ENCODE measurements around the gene MYOCOS. TPM values are rescaled to one million over a fixed set of nuclear protein-coding genes. Genes with fewer than 3 reads are reported as not detected.

Gene MYOCOS
- total RNA-seq, 1 donor from 2014 or later, result 0.35 TPM

DNA sequence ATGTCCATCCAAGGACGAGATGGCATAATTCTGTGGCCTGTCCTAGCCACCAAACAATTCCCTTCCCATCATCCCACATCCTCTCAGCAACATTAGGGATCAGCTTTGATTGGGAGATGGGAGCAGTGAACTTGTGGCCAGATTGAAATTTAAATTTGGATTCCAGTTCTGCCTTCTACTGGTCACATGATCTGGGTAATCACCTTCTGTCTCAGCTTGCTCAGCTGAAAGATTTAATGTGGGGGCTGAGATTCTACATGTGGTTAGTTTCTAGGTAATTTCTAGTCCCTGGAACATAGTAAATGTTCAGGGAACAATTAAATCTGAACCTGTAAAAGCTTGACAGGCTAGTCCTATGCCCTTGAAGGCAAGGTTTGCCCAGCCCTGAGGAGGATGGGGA is 3.2 kb downstream of the MYOCOS start:
- no peak for DNase-seq (ENCODE audit: low read depth)

DNA sequence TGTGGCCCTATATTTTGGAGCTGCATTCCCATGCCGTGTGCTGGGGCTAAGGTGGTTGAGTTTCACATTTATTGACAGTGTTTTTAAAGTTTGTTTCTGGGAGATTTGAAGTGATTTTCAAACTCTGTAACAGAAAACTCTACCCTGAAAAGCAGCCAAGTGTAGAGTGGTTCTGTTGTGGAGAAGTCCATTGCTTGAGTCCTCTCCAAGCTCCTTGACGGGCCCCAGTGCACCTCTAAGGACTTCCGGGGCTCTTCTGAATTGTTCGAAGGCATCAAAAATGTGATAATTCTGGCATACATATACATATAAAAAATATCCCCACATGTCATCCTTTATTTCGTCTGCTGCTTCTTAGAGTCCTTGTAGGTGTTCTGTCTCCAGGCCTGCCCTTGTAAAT is 5.0 kb downstream of the MYOCOS start:
- DNase-seq (ENCODE audit: low read depth), result no peak

DNA sequence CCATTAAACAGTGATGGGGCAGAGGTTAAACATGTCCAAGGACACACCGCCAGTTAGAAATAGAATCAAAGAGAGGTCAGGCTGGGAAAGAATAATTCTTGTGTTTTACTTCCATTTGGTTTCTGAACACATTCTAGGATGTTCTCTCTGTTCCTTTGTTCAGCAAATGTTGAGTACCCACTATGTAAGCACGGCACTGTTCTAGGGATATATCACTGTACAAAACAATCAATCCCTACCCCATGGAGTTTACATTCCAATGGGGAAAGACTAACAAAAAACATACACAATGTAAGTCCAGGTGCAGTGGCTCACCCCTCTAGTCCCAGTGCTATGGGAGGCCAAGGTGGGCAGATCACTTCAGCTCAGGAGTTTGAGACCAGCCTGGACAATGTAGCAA is 6.2 kb downstream of the MYOCOS start:
- no peak for DNase-seq (ENCODE audit: low read depth)

DNA sequence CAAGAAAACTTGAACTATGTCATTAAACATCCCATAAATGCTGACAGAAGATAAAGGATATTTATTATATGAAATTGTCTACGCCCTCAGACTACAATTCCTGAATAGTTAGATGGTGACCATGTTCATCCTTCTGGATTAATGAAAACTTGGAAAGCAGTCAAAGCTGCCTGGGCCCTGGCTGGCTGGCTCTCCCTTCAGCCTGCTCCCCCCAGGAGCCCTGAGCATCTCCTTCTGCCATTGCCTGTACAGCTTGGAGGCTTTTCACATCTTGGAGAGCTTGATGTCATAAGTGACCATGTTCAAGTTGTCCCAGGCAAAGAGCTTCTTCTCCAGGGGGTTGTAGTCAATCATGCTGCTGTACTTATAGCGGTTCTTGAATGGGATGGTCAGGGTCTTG is 13.6 kb downstream of the MYOCOS start:
- no peak for DNase-seq (ENCODE audit: low read depth)

DNA sequence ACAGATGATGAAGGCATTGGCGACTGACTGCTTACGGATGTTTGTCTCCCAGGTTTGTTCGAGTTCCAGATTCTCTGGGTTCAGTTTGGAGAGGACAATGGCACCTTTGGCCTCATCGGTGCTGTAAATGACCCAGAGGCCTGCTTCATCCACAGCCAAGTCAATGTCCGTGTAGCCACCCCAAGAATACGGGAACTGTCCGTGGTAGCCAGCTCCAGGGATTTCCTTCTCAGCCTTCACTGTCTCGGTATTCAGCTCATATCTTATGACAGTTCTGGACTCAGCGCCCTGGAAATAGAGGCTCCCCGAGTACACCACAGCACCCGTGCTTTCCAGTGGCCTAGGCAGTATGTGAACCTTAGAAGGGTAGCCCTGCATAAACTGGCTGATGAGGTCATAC is 14.1 kb downstream of the MYOCOS start:
- DNase-seq (ENCODE audit: low read depth), result no peak

DNA sequence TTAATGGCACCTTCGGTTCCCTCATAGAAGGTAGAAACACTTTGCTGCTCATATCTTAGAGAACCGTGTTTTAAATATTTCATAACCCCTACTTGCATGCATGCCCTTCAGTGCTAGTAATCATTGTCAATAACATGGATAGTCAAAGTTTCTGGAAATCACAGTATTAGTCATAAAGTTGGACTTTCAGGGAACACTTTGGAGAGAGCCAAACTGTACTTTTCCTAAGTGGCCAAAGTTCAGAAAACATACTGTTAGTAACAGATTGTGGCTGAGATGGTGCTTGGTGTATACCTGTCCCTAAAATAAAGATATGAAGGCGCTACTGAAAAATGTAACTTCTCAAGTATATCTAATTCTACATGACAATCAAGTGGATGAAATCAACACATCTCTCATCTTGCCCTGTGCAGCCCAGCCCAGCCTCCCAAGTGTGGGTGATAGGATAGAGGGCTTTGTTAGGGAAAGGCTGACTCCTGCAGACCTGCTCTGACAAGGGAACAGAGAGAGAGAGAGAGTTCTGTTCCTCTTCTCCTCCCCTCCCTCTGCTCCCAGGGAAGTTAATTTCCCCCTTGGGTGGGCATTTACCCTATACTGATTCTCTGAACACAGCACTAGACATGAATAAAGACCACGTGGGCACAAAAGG is 16.0 kb downstream of the MYOCOS start:
- DNase-seq (ENCODE audit: low read depth), result no peak

DNA sequence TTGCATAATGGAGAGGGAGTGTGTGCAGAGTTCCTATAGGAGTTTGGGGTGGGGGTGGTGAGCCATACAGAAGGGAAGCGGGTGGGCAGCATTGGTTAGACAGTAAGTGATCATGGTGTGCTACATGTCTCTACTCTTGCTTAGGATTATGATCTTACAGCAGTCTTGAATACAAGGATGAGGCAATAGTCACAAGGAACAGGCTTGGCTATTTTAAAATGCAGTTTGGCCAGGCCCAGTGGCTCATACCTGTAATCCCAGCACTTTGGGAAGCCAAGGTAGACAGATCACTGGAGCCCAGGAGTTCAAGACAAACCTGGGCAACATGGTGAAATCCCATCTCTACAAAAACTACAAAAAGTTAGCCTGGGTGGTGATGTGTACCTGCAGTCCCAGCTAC is 18.2 kb downstream of the MYOCOS start:
- no peak for DNase-seq (ENCODE audit: low read depth)

DNA sequence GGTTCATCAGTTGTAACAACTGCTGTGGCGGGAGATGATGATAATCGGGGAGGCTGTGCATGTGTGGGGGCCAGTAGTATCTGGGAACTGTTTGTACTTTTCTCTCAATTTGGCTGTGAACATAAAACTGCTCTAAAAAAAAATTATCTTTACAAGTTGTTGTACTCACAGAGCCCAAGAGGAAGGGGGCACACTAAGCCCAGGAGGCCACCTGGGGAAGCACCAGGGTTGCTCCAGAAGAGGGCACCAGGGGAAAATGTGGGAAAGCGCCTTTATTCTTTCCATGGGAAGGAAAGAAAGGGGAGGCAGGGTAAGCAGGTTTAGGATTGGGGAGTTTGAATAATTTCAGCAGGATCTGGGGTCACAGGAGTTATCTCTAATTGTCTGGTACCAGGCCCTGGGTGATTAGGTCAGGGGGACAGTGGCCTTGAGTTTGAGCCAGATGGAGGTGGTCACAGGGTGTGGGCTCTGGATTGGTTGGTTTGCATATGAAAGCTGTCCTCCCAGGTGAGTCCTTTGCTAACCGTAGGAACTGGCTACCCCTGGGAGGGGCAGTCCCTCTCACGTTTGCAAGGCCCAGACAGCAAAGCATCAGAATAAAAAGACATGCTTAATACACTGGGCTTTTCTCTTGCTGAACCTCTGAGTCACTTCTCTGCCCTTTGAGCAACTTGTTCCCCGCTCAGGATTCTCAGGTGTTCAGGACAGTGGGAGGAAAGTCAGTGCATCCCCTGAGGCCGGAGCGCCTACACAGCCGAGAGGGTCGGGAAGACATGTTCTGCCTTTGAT is 19.2 kb downstream of the MYOCOS start:
- DNase-seq (ENCODE audit: low read depth), result no peak

DNA sequence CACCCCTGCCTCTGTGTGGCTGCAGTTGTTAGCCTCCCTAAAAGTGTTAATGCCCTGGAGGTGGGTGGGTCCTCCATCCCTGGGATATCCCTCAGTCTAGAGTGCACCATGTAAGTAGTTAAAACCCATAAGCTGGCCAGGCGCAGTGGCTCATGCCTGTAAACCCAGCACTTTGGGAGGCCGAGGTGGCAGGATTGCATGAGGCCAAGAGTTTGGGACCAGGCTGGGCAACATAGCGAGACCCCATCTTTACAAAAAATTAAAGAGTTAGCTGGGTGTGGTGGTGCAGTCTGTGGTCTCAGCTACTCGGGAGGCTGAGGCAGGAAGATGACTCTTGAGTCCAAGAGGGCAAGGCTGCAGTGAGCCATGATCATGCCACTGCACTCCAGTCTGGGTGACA is 20.2 kb downstream of the MYOCOS start:
- DNase-seq (ENCODE audit: low read depth), result no peak

DNA sequence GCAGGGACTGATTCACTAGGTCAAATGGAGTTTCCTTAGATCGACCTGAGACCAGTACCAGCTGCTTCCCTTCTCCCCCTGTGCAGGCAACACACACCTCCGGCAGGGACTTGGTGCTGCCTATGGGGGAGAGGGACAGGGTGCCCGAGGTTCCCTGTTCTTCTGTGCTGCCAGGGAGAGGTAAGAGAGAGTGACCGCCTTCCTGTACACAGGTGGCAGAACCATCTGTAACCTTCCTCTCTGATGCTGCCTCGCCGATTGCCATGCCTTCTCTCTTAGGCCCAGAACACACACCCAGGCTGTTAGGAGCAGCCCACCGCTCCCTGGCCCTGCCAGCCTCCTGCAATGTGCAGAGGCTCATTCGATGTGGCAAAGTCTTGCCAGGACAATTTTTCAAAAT is 21.1 kb downstream of the MYOCOS start:
- DNase-seq (ENCODE audit: low read depth), result no peak

DNA sequence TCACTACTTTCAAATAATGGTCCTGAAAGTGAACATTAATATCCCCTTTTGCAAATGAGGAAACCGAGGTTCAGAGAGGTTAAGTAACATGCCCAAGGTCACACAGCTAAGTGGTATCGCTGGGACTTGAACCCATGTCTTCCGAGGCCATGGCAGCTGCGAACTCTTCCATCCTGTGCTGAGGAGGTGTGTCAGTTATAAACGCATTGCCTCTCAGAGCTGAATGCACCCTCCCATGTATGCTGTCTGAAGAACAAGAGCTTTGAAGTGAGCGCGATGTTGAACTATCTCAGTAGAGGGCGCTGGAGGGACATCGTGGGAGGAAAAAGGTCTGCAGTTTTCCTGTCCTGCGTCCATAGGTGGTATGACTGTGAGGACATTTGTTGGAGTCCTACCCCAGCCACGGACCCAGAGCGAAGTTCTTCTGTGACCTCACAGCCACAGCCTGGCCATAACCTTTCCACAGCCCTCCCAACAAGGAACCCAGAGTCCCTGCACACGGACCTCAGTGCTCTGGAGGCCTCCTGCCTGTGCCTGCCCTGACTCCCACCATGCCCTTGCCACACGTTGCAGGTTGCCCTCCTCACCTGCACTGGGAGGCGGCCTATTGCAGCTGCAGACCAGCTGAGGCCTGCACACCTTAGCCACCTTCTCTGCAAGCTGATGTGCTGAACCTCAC is 22.9 kb downstream of the MYOCOS start:
- peak; percentile 84 for DNase-seq (ENCODE audit: low read depth)

DNA sequence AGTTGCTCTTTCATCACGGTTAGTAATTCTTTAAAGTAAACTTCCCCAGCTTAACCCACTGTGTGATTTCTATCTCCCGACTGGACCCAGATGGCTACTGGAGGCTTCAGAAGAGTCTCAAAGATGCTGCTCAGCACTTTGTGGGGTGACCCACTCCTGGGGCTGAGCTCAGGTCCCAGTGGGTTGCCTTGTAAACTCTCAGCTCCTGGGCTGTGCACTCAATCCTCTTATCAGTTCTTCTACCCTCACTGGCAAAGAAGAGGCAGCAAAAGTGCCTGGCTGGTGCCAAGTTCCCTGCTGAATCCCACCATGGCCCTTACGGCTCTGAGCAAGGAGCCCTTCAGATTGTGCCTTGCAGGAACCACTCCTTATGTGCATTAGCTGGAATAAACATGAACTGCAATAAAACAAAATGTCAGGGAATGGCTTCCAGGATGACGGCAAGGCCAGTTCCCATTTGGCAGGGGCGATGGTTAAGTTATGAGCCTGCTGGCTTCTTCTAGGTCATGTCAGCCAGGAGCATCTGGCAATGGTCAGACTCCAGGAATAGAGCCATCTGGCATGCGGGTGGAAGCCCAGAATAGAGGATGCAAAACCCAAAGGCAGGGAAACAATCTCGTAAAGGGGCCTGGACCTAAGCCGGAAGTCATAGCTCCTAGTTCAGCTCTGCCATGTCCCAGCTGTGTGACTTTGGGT is 23.7 kb downstream of the MYOCOS start:
- no peak for DNase-seq (ENCODE audit: low read depth)

DNA sequence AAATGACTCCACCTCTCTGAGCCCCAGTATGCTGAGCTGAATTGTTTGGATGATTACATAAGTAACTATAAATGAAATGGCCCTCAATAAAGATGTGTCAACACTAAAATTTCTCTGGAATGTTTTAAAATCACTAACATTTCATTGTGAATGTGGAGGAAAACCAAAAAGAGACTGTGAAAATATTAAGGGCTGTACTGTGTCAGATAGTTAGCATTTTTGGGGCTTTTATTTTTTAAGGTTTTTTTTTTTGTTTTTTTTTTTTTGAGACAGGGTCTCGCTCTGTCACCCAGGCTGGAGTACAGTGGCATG is 24.2 kb downstream of the MYOCOS start:
- no peak for DNase-seq (ENCODE audit: low read depth)

DNA sequence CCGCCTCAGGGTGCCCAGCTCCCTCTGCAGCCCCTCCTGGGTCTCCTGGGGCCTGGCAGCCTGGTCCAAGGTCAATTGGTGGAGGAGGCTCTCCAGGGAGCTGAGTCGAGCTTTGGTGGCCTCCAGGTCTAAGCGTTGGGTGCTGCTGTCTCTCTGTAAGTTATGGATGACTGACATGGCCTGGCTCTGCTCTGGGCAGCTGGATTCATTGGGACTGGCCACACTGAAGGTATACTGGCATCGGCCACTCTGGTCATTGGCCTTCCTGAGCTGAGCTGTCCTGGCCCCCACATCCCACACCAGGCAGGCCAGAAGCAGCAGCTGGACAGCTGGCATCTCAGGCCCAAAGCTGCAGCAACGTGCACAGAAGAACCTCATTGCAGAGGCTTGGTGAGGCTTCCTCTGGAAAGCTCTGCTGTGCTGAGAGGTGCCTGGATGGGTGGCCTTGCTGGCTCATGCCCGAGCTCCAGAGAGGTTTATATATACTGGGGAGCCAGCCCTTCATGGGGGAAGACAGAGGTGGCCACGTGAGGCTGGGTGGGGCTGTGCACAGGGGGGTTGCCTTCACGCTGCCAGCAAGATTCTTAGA is 30.3 kb downstream of the MYOCOS start, which contains the start of gene MYOC:
TSS of gene MYOC (minus strand) at position 455 of the 589 bp plus-strand sequence. CDS start at position 378, 77 bp downstream.
- no peak for DNase-seq (ENCODE audit: low read depth)

DNA sequence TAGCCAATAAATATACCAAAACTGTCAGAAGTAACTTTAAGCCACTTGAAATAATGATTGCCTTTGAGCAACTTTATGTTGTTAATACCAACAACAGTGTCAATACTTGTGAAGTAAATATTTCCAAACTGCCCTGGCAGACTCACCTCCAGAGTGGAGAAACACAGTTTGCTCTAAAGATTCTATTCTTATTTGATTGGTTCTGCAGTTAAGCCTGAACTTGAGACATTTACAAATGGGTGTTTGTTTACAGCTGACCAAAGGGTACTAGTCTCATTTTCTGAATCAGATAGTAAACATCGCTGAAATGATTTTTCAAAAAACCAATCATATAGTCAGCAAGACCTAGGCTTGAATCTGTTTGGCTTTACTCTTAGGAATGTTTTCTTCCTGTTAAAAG is 31.8 kb downstream of the MYOCOS start:
- DNase-seq (ENCODE audit: low read depth), result no peak

DNA sequence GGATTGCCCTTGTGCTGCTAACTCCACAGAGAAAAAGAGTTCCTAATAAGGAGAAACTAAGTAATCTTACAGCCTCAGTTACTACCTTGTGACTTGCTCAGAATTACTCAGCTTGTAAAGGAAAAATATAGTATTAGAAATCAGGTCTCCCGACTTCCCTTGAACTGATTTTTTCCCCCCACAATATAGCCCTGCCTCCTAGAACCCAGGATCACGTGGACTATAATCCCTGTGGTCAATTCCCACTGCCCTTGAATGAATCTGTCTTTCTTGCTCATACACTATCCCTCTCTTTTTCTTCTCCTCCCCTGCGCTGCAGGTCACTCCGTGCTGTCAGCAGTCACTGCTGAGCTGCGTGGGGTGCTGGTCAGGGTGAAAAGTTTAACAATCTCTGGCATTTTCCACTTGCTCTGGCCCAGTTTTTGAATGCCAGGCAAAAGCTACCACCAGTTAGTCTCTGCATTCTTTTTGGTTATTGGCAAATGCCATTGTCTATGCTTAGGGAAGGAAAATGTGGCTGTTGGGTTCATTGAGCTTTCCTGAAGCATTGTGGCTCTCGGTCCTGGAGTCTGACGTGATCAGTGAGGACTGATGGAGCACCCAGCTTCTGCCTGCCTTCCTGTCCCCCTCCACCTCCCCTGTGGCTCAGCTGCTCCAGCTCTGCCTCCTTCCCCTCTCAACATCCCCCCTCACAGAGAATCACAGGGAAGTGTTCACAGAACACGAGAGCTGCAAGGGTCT is 32.3 kb downstream of the MYOCOS start:
- peak; percentile 89 for DNase-seq (ENCODE audit: low read depth)

DNA sequence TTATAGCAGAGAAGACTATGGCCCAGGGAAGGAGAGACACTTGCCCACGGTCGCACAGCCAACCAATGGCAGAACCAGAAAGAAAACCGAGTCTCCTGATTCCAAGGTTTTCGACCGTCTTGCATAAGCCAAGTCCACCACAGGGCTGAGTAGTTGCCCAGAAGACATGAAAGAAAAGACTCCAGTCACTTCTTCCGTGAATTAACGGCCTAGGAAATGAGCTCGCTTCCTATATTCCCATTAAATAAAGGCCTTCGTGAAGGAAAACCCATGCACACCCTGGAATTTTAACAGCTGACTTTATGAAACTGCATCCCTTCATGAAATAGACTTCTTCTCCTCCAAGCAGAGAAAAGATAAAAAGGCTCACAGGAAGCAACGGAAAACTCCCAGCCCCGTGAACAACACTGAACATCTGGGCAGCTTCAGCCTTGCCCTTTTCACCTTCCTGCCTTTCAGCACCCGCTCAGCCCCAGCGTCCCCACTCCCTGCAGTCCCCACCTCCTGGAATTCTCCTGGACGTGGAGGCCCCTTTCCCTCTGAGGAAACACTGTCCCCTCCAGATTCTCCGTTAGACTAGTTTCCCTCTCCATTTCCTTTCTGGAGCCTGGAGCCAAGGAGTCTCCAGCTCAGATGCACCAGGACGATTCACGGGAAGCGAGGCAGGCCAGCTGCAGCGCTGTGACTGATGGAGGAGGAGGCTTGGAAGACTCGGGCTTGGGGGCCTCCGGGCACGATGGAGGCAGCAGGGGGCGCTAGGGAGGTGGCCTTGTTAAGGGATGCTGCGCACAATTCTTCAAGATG is 33.1 kb downstream of the MYOCOS start:
- no peak for DNase-seq (ENCODE audit: low read depth)

DNA sequence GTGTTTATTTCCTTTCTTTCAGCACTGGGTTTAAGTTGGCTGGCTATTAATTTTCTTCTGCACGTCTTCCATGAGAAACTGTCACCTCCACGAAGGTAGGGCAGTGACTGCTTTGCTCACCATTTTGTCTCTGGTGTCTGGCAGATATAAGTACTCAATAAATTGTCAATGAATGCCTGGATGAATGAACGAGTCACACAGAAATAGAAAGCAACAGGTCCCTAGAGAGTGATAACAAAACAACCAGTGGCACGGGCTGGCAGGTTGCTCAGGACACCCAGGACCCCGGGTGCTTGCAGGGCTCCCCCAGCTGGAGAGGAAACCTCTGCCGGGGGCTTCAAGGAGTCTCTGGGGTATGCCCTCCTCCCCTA is 33.7 kb downstream of the MYOCOS start:
- no peak for DNase-seq (ENCODE audit: low read depth)

DNA sequence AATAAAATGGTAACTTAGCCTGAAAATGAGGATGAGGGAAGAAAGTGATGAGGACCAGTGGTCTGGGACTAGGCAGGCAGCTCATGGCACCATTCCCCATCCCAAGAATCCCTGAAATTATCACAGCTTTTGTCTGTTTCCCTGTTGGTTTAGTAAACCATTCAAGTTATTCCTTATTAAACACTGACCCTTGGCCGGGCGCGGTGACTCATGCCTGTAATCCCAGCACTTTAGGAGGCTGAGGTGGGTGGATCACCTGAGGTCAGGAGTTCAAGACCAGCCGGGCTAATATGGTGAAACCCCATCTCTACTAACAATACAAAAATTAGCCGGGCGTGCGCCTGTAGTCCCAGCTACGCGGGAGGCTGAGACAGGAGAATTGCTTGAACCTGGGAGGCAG is 34.2 kb downstream of the MYOCOS start:
- peak; percentile 47 for DNase-seq (ENCODE audit: low read depth)

DNA sequence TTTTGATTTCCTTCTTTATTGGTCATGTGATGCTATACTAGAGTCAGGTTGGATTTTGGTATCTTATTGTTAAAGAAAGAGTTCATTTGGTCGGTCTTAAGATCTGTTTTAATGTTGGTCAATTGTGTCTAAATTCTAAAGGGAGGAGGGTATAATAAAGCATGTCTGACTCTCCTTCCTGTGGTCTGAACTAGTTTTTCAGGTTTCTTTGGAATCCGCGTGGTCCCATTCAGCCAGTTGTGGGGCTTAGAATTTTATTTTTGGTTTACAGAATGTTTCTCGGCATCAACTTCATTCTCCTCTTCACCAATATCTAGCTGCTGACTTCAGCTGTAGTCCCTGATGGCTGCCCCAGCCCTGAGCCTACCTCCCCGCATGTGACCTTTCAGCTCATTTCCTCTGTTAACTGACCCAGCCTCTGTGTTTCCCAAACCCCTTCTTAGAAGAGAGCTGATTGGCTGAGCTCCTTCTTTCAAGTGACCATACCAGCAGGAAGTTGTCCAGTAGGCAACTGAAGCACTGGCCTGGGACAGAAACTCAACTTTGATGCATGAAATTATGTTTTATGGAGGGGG is 39.1 kb downstream of the MYOCOS start:
- DNase-seq (ENCODE audit: low read depth), result no peak

Data from renal cortical epithelial cell (primary cell).